Measurements from ENCODE around the gene TMEM63C. TPM values are rescaled to one million over a fixed set of nuclear protein-coding genes. Genes with fewer than 3 reads are reported as not detected.

The TMEM63C gene
- total and polyA plus RNA-seq, 2 donors = 0.24 to 0.64 TPM

DNA sequence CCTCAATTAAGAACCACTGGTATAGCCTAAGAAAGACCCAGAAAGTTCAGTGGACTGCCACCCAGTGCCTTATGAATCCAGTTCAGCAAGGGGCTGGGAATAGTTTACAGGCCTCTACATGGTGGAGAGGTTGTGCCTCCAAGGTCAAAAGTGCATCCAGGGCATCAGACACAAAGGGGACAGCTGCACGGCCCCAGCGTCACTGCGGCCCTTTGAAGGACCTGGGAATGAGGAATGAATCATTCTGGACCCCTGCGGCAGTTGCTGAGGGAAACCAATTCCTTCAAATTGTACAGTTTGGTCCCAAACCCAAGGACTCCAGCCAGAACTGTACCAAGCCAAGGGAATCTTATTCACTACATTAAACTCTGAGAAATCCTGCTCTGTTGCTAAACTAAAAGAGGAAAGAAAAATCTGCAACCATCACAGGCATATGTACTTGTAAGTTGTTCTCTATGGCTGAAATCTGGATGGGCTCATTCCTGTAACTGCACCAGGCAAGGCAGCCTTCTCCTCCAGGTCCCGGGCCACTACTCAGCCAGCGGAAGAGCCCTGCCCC lies 100.3 kb downstream of the TMEM63C start:
- Histone ChIP-seq H3K27ac (ENCODE audit: low read depth in 1 of 2, low read length in 1 of 2) (no peak overlapping the region), H3K9me3 (ENCODE audit: control insufficient read depth in 2 of 2, insufficient read depth in 1 of 2, low read length in 1 of 2) (no peaks in the 10 kb centered on the region), H3K27me3 (ENCODE audit: control insufficient read depth in 2 of 2, insufficient read depth in 1 of 2, low read length in 1 of 2) (no peaks in the 10 kb centered on the region), H3K36me3 (ENCODE audit: control insufficient read depth in 2 of 2, insufficient read depth in 2 of 2, low read length in 1 of 2) (peaks cover 4 to 9% of the 10 kb centered on the region in 2 donors), H3K4me3 (ENCODE audit: low read length in 2 of 2) (no peak overlapping the region), H3K4me1 (ENCODE audit: control insufficient read depth in 2 of 2, insufficient read depth in 2 of 2, low read length in 2 of 2) (no peaks in the 10 kb centered on the region)
- 96% methylated on average over 6 of the region's 6 CpGs for WGBS
- DNase-seq (ENCODE audit: low read depth in 6 of 9, low spot score in 9 of 9) = no peak

- WGBS = 95% methylated on average over 4 of the region's 4 CpGs
- peaks cover 4 to 9% of the 10 kb centered on the region in 2 donors for H3K36me3 ChIP-seq (ENCODE audit: control insufficient read depth in 2 of 2, insufficient read depth in 2 of 2, low read length in 1 of 2)
Measured at GRCh38 chr14:77284066-77284465, 102.5 kb downstream of the TMEM63C start.

GRCh38 chr14:77284466-77284865 lies 102.9 kb downstream of the TMEM63C start:
- no peaks in the 10 kb centered on the region for H3K27me3 ChIP-seq (ENCODE audit: control insufficient read depth in 2 of 2, insufficient read depth in 1 of 2, low read length in 1 of 2)
- H3K4me3 ChIP-seq (ENCODE audit: low read length in 2 of 2) = no peak overlapping the region
- no peaks in the 10 kb centered on the region for H3K4me1 ChIP-seq (ENCODE audit: control insufficient read depth in 2 of 2, insufficient read depth in 2 of 2, low read length in 2 of 2)
- no peak for DNase-seq (ENCODE audit: low read depth in 6 of 9, low spot score in 9 of 9)
- no peaks in the 10 kb centered on the region for H3K9me3 ChIP-seq (ENCODE audit: control insufficient read depth in 2 of 2, insufficient read depth in 1 of 2, low read length in 1 of 2)
- H3K27ac ChIP-seq (ENCODE audit: low read depth in 1 of 2, low read length in 1 of 2) = no peak overlapping the region
- H3K36me3 ChIP-seq (ENCODE audit: control insufficient read depth in 2 of 2, insufficient read depth in 2 of 2, low read length in 1 of 2) = peaks cover 4 to 9% of the 10 kb centered on the region in 2 donors
- WGBS = 97% methylated on average over 5 of the region's 5 CpGs

More at GRCh38 chr14:77284066-77284465, 102.5 kb downstream of the TMEM63C start:
- Histone ChIP-seq H3K27me3 (ENCODE audit: control insufficient read depth in 2 of 2, insufficient read depth in 1 of 2, low read length in 1 of 2) (no peaks in the 10 kb centered on the region), H3K4me1 (ENCODE audit: control insufficient read depth in 2 of 2, insufficient read depth in 2 of 2, low read length in 2 of 2) (no peaks in the 10 kb centered on the region), H3K27ac (ENCODE audit: low read depth in 1 of 2, low read length in 1 of 2) (no peak overlapping the region), H3K9me3 (ENCODE audit: control insufficient read depth in 2 of 2, insufficient read depth in 1 of 2, low read length in 1 of 2) (no peaks in the 10 kb centered on the region), H3K4me3 (ENCODE audit: low read length in 2 of 2) (no peak overlapping the region)
- no peak for DNase-seq (ENCODE audit: low read depth in 6 of 9, low spot score in 9 of 9)

GRCh38 chr14:77286576-77286975 lies 105.0 kb downstream of the TMEM63C start:
- Histone ChIP-seq H3K9me3 (ENCODE audit: control insufficient read depth in 2 of 2, insufficient read depth in 1 of 2, low read length in 1 of 2) (no peaks in the 10 kb centered on the region), H3K4me1 (ENCODE audit: control insufficient read depth in 2 of 2, insufficient read depth in 2 of 2, low read length in 2 of 2) (no peaks in the 10 kb centered on the region), H3K36me3 (ENCODE audit: control insufficient read depth in 2 of 2, insufficient read depth in 2 of 2, low read length in 1 of 2) (peaks cover 4 to 9% of the 10 kb centered on the region in 2 donors), H3K27me3 (ENCODE audit: control insufficient read depth in 2 of 2, insufficient read depth in 1 of 2, low read length in 1 of 2) (no peaks in the 10 kb centered on the region), H3K4me3 (ENCODE audit: low read length in 2 of 2) (no peak overlapping the region), H3K27ac (ENCODE audit: low read depth in 1 of 2, low read length in 1 of 2) (no peak overlapping the region)
- 98% methylated on average over 5 of the region's 5 CpGs for WGBS
- DNase-seq (ENCODE audit: low read depth in 6 of 9, low spot score in 9 of 9) = no peak

DNA sequence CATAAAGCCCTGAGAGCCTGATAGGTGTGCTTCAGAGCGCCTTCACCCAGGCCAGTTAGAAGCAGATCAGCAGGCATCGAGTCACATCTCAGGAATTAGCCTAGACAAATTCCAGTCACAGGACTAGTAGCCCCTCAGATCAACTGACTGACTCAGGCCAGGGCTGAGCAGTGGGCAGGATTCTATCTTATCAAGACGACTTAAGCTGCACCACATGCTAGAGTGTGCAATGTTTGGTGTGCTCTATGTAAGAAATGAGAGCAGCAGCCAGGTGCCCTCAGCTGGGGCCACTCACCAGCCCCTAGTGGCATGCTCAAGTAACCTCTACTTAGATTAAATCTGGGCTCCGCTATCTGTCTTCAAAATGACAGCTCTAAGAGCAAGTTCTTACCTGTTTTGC lies 109.1 kb downstream of the TMEM63C start:
- H3K36me3 ChIP-seq (ENCODE audit: control insufficient read depth in 2 of 2, insufficient read depth in 2 of 2, low read length in 1 of 2) = peaks cover 0 to under 1% of the 10 kb centered on the region in 2 donors
- no peaks in the 10 kb centered on the region for H3K9me3 ChIP-seq (ENCODE audit: control insufficient read depth in 2 of 2, insufficient read depth in 1 of 2, low read length in 1 of 2)
- no peaks in the 10 kb centered on the region for H3K27me3 ChIP-seq (ENCODE audit: control insufficient read depth in 2 of 2, insufficient read depth in 1 of 2, low read length in 1 of 2)
- no peaks in the 10 kb centered on the region for H3K4me1 ChIP-seq (ENCODE audit: control insufficient read depth in 2 of 2, insufficient read depth in 2 of 2, low read length in 2 of 2)
- H3K4me3 ChIP-seq (ENCODE audit: low read length in 2 of 2) = no peak overlapping the region
- 97% methylated on average over 4 of the region's 4 CpGs for WGBS
- no peak overlapping the region for H3K27ac ChIP-seq (ENCODE audit: low read depth in 1 of 2, low read length in 1 of 2)
- DNase-seq (ENCODE audit: low read depth in 6 of 9, low spot score in 9 of 9) = no peak

- 91% methylated on average over 13 of the region's 13 CpGs for WGBS
- DNase-seq (ENCODE audit: low read depth in 6 of 9, low spot score in 9 of 9) = no peak
Measured at GRCh38 chr14:77296155-77296554, 114.6 kb downstream of the TMEM63C start.

DNA sequence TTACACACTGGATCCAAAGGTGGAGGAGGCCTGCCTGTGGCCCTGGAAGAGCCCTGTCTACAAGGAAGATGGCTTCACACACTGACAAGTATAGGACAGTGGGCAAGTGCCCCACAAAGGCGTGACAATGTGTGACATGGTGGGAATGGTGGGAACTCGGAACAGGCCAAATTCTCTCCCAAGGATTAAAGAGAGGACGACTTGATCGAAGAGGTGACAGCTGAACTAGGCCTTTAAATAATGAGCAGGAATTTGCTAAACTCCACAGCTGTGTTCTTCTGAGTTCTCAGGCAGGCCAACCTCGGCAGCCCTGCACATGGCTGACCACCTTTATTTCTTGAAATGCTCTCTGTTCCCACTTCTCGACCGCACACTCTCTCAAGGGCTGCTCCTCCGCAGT lies 115.3 kb downstream of the TMEM63C start:
- Histone ChIP-seq H3K9me3 (ENCODE audit: control insufficient read depth in 2 of 2, insufficient read depth in 1 of 2, low read length in 1 of 2) (no peaks in the 10 kb centered on the region), H3K36me3 (ENCODE audit: control insufficient read depth in 2 of 2, insufficient read depth in 2 of 2, low read length in 1 of 2) (peaks cover 0 to 2% of the 10 kb centered on the region in 2 donors), H3K27ac (ENCODE audit: low read depth in 1 of 2, low read length in 1 of 2) (no peak overlapping the region), H3K27me3 (ENCODE audit: control insufficient read depth in 2 of 2, insufficient read depth in 1 of 2, low read length in 1 of 2) (no peaks in the 10 kb centered on the region), H3K4me1 (ENCODE audit: control insufficient read depth in 2 of 2, insufficient read depth in 2 of 2, low read length in 2 of 2) (peaks cover 0 to 3% of the 10 kb centered on the region in 2 donors), H3K4me3 (ENCODE audit: low read length in 2 of 2) (no peak overlapping the region)
- WGBS = 95% methylated on average over 8 of the region's 8 CpGs
- no peak for DNase-seq (ENCODE audit: low read depth in 6 of 9, low spot score in 9 of 9)

More at GRCh38 chr14:77296155-77296554, 114.6 kb downstream of the TMEM63C start:
- H3K9me3 ChIP-seq (ENCODE audit: control insufficient read depth in 2 of 2, insufficient read depth in 1 of 2, low read length in 1 of 2) = no peaks in the 10 kb centered on the region
- H3K36me3 ChIP-seq (ENCODE audit: control insufficient read depth in 2 of 2, insufficient read depth in 2 of 2, low read length in 1 of 2) = peaks cover 0 to 2% of the 10 kb centered on the region in 2 donors
- no peak overlapping the region for H3K4me3 ChIP-seq (ENCODE audit: low read length in 2 of 2)
- no peaks in the 10 kb centered on the region for H3K27me3 ChIP-seq (ENCODE audit: control insufficient read depth in 2 of 2, insufficient read depth in 1 of 2, low read length in 1 of 2)
- H3K4me1 ChIP-seq (ENCODE audit: control insufficient read depth in 2 of 2, insufficient read depth in 2 of 2, low read length in 2 of 2) = no peaks in the 10 kb centered on the region
- H3K27ac ChIP-seq (ENCODE audit: low read depth in 1 of 2, low read length in 1 of 2) = no peak overlapping the region

DNA sequence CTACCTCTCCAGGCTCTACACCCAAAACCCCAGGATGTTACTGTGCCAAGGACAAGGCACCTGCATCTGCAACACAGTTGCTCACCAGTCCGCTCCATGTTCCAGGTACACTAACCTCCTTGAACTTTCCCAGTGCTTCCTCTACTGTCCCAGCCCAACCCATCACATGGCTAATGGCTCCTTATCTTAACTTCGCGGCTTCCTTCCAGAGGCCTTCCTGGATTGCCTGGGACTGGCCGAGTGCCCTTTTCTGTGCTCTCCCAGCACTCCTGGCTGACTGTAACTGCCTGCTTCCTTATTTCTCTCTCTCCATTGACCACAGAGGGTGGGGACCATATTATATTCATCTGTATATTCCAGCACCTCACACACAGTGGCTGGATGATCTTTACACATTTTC lies 118.2 kb downstream of the TMEM63C start:
- DNase-seq (ENCODE audit: low read depth in 6 of 9, low spot score in 9 of 9) = no peak
- no peaks in the 10 kb centered on the region for H3K9me3 ChIP-seq (ENCODE audit: control insufficient read depth in 2 of 2, insufficient read depth in 1 of 2, low read length in 1 of 2)
- WGBS = 93% methylated on average over 4 of the region's 4 CpGs
- no peak overlapping the region for H3K4me3 ChIP-seq (ENCODE audit: low read length in 2 of 2)
- peaks cover 0 to 2% of the 10 kb centered on the region in 2 donors for H3K36me3 ChIP-seq (ENCODE audit: control insufficient read depth in 2 of 2, insufficient read depth in 2 of 2, low read length in 1 of 2)
- no peak overlapping the region for H3K27ac ChIP-seq (ENCODE audit: low read depth in 1 of 2, low read length in 1 of 2)
- peaks cover 0 to 3% of the 10 kb centered on the region in 2 donors for H3K4me1 ChIP-seq (ENCODE audit: control insufficient read depth in 2 of 2, insufficient read depth in 2 of 2, low read length in 2 of 2)
- H3K27me3 ChIP-seq (ENCODE audit: control insufficient read depth in 2 of 2, insufficient read depth in 1 of 2, low read length in 1 of 2) = no peaks in the 10 kb centered on the region

GRCh38 chr14:77301103-77301502 lies 119.5 kb downstream of the TMEM63C start:
- Histone ChIP-seq H3K27me3 (ENCODE audit: control insufficient read depth in 2 of 2, insufficient read depth in 1 of 2, low read length in 1 of 2) (no peaks in the 10 kb centered on the region), H3K27ac (ENCODE audit: low read depth in 1 of 2, low read length in 1 of 2) (no peak overlapping the region), H3K4me1 (ENCODE audit: control insufficient read depth in 2 of 2, insufficient read depth in 2 of 2, low read length in 2 of 2) (peaks cover 0 to 3% of the 10 kb centered on the region in 2 donors), H3K9me3 (ENCODE audit: control insufficient read depth in 2 of 2, insufficient read depth in 1 of 2, low read length in 1 of 2) (no peaks in the 10 kb centered on the region), H3K36me3 (ENCODE audit: control insufficient read depth in 2 of 2, insufficient read depth in 2 of 2, low read length in 1 of 2) (peaks cover 0 to 2% of the 10 kb centered on the region in 2 donors), H3K4me3 (ENCODE audit: low read length in 2 of 2) (no peak overlapping the region)
- WGBS = 71% methylated on average over 10 of the region's 10 CpGs
- DNase-seq (ENCODE audit: low read depth in 6 of 9, low spot score in 9 of 9) = peak in 8 of 9 donors; percentile 27 to 75 (median 46)

Measured in thymus (tissue), 11 donors.